Measurements from ENCODE around the gene SMPD3. TPM values are rescaled to one million over a fixed set of nuclear protein-coding genes. Genes with fewer than 3 reads are reported as not detected.

SMPD3 gene
- total RNA-seq, 1 donor = 0.86 TPM

GRCh38 chr16:68452176-68452575 is 3.9 kb upstream of the SMPD3 start:
- no peak for TF ChIP-seq CTCF (IDR thresholded peaks at IDR 0.05; ENCODE audit: insufficient read depth, low read depth, low read length)
- peak; percentile 31 for DNase-seq (ENCODE audit: low read depth)
- no peak overlapping the region for H3K4me3 ChIP-seq (ENCODE audit: low read depth, low read length)

- no peak for DNase-seq (ENCODE audit: low read depth)
- no peak overlapping the region for H3K4me3 ChIP-seq (ENCODE audit: low read depth, low read length)
Observed at GRCh38 chr16:68451676-68452075, 3.4 kb upstream of the SMPD3 start.

GRCh38 chr16:68450741-68451255 is 2.5 kb upstream of the SMPD3 start:
- DNase-seq (ENCODE audit: low read depth) = no peak
- no peak overlapping the region for H3K4me3 ChIP-seq (ENCODE audit: low read depth, low read length)
- no peak for TF ChIP-seq CTCF (IDR thresholded peaks at IDR 0.05; ENCODE audit: insufficient read depth, low read depth, low read length)

More at GRCh38 chr16:68451676-68452075, 3.4 kb upstream of the SMPD3 start:
- no peak for TF ChIP-seq CTCF (IDR thresholded peaks at IDR 0.05; ENCODE audit: insufficient read depth, low read depth, low read length)

GRCh38 chr16:68447653-68448359 is 502 bp downstream of the SMPD3 start:
- no peak for TF ChIP-seq CTCF (IDR thresholded peaks at IDR 0.05; ENCODE audit: insufficient read depth, low read depth, low read length)
- peak overlapping the region; percentile 52 for H3K4me3 ChIP-seq (ENCODE audit: low read depth, low read length)
- no peak for DNase-seq (ENCODE audit: low read depth)

- H3K4me3 ChIP-seq (ENCODE audit: low read depth, low read length) = no peak overlapping the region
- no peak for TF ChIP-seq CTCF (IDR thresholded peaks at IDR 0.05; ENCODE audit: insufficient read depth, low read depth, low read length)
- DNase-seq (ENCODE audit: low read depth) = no peak
Observed at GRCh38 chr16:68446681-68447652, 1.3 kb downstream of the SMPD3 start.

- TF ChIP-seq CTCF (IDR thresholded peaks at IDR 0.05; ENCODE audit: insufficient read depth, low read depth, low read length) = peak; percentile 67
- peak; percentile 60 for DNase-seq (ENCODE audit: low read depth)
- no peak overlapping the region for H3K4me3 ChIP-seq (ENCODE audit: low read depth, low read length)
Observed at GRCh38 chr16:68445458-68445857, 2.9 kb downstream of the SMPD3 start.
